Ureter (tissue), 1 donor: Measurements from ENCODE around the gene DCD. TPM values are rescaled to one million over a fixed set of nuclear protein-coding genes. Genes with fewer than 3 reads are reported as not detected.
"Not testable (repeated sequence)": the region's sequence is repeated elsewhere in the genome, so short reads cannot be mapped to it uniquely, and the experiment has no call there.

Experiments
- DNase-seq: peaks from one replicate; pipeline ENCODE4 v3.0.0-alpha.2; 2020; ENCODE audit warnings: low spot score
- total RNA-seq: library from RNA; stranded (reverse); gene quantifications from one replicate; pipeline ENCODE4 v1.2.4, GENCODE V29; 2023
- donor health status: DM: yes; HTN: yes; CAD: no.

Gene DCD, protein sequence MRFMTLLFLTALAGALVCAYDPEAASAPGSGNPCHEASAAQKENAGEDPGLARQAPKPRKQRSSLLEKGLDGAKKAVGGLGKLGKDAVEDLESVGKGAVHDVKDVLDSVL
- total RNA-seq = not detected

DNA sequence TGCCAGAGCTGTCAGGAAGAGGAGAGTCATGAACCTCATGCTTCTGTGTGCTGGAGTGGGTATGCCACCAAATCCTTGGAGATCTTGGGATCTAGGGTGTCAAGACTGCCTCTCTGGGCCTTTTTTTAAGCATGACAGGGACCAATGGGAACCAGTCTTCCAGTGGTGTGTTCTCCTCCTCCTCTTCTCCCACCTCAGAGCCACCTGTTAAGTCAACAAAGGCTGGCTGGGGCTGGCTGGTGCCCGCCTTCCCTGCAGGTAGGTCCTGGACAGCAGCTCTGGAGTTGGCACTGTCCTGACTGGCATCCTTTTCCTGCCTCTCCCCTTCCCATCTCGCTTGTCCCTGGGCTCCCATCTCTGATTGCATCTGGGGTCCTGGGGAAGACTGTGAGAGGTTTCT is at the start of gene DCD:
DCD (minus strand) TSS at position 101 of the 400 bp plus-strand sequence; CDS start at position 39, 62 bp downstream.
- DNase-seq = no peak

DNA sequence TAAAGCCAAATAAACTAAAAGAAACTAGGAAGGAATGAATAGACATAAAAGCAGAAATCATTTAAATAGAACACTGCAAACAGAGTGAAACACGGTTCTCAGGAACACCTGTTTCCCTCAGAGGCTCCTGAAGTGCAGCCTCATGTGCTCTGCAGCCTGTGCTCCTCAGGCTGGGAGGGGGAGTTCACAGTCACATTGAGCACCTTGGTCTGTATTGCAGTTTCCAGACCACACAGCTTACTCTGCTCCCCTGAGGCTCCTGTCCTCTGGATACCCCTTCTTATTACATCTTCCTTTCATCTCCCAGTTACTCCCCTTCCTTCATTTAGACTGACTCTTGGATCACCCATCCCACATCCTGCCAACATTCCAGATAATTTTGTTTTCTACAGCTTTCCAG is 49.7 kb upstream of the DCD start:
- no peak for DNase-seq

DNA sequence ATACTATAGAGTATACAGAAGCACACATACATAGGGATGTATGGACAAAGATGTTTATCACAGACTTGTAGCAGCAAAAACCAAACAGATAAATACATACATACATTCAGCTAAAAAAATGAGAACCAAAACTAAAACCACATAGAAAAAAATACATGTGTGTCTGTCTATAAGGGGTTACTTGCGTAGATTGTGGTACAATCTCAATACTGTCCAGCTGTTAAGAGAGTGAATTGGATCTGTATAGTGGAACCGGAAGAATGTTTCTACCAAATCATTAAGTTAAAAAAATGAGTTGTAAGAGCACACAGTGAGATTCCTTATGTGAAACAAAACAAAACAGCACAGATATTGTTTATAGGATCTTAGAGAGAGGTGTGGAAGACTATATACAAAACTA is 44.2 kb upstream of the DCD start:
- no peak for DNase-seq

DNA sequence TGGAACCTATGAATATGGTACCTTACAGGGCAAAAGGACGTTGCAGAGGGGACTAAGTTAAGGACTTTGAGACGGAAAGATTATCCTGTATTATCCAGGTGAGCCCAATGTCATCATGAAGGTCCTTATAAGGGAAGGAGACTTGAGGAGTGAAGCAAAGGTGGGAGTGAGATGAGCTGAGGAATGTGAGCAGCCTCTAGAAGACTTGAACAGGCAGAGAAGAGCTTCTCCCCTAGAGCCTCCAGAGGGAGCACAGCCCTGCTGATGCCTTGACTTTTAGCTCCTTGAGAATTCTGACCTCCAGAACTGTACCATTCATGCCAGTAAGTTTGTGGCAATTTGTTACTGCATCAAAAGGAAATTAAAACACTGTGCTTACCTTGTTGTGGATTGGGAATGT is 41.8 kb upstream of the DCD start:
- no peak for DNase-seq

DNA sequence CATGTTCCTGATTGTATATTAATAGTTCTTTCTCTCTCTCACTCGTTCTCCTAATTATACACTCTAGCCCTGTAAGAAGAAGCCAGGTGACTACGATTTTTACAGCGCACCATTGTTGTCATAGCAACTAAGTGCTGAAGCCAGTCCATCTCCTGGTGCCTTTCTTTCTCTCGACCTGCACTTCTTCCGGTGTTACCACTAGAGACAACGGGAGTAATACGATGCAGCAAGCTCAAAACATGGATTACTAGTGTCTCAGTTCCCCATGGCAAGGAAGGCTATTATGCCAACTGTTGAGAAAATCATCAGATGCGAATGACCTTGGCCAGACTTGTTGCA is 40.8 kb upstream of the DCD start:
- no peak for DNase-seq

DNA sequence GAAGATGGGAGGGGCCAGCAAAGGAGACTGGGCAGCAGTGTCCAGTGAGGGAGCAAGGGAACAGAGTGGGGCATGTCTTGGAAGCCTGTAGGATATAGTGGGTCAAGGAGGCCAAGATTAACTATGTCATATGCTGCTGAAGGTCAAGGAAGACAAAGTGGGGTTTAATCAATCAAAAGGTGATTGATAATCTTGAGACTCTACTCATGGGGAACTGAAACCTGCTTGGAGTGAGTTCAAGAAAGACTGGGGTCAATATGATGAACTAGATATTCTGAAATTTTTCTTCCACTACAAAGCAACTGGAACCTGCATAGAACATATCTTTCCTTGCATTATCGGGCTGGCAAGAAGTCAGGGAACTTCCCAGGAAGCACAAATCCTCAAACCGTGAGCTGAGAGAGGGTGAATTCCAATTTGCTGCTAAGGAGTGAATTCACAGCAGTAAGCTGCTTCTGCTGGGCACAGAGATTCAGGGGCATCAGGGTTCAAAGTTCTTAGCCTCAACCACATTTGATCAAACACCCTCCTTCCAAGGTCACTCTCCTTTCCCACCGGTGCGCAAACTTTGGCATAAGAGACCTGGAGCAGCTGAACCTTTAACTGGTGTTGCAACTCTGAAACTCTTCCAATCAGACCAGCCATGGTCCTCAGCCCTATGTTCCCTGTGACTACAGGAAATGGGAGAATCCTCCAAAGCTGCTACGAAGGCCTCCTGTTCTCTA is 40.3 kb upstream of the DCD start:
- DNase-seq = no peak

DNA sequence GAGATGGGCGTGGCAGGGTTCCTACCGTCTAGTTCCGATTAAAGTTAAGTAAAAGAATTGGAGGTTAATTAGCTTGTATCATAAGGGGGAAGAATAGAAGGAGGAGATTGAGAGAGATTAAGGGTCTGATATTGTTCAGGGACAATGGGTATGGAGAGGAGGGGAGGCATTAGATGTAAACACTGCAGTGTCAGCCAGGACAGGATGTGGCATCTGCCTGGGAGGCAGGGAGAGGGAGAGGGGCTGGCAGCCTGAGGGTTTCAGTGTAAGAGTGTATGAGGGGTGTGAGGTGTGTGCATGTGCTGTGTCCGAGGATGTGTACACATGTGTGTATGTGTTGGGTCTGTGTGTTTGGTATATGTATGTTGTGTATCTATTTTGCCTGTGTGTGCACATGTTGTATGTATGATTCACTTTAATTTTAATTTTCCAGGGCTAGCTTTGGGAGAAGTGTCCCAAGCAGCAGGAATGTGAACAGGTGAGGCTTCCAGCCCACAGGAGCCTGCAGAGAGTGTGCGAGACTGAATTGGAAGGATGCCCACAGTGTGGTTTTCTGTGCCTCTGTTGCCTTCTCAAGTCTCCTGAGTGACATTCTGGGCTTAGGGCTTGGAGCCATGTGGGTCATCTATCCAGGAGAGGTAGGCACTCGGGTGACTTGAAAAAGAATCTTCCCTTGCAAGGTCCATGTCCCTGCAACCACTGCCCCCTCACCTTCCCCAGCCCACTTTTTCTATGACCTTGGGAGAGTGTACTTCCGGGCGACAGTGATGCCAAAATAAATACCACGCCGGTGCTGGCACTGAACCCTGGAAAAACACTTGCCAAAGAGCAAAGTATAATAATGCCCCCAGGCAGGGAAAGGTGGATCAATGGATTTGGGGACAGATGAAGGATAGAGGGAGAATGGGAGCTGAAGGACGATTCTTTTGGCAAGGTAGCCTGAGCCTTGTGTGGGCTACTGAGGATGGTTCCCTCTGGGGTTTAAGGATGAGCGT is 36.8 kb upstream of the DCD start:
- no peak for DNase-seq

DNA sequence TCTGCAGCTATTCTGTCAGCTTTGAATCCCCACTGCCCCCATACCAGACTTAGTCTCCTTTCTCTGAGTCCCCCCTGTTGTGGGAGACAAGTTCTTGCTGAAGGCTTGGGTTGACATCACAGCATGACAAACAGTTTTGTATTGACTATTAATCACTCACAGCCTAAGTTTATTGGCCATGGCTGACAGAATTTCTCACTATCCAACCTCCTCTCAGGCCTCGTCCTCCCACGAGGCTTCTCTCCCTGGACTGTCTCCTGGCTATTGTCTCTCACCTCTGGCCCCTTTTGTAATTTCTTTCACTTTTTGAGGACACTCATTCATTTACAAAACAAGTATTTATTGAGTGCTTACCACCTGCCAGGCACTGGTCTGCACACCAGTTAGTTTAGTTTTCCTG is 35.2 kb upstream of the DCD start:
- DNase-seq = no peak

DNA sequence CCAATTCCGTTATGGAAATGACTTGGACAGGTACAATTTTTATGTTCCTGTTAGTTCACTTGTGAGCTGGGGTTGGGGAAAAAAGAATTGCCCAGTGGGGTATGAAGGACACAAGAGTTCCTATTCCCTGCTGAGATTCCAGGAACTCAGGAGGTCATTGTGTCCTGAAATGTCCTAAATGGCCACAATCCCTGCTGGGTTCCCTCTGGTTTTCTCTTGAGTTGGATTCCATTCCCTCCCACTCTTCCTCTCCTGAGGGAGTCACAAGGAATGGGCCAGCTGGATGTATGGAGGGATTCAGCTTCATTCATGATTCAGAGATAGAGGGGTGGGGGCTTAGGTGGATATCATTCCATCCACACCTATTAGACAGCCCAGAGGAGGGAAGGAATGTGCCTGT is 34.5 kb upstream of the DCD start:
- no peak for DNase-seq

DNA sequence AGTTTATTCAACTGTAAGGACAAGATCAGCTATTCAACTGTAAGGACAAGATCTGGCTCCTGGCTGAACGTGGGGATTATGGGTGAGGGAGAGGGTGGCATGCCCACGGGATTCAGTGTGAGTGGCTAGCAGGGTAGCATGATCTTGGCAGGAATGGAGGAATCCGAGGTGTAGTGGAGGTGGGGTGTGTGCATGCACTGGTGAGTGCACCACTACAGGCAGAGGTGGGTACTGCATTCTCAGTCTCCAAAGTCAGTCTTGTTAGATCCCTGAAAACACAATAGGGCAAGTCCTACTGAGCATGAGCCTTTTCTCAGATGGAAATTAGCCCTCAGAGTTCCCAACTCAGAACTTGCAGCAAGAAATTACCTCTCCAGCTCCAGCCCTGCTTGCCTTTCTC is 32.2 kb upstream of the DCD start:
- no peak for DNase-seq

DNA sequence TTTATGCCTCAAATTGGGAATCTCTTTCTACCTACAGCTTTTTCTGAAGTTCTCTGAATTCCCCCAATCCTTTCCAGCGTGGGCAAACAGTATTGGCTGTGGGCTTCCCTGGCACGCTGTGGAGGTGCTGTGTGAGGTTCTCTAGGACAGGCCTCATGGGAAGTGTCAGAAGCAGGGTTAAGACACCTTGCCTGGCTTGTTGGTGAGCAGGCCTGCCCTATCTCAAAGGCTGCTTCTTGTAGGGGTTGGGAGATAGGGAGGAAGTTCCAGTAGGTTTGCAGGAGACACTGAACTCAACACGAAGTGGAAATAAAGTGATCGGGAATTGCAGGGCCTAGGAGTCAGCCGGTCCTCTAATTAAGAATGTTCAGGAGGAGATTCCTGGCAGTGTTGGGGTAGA is 30.0 kb upstream of the DCD start:
- no peak for DNase-seq

DNA sequence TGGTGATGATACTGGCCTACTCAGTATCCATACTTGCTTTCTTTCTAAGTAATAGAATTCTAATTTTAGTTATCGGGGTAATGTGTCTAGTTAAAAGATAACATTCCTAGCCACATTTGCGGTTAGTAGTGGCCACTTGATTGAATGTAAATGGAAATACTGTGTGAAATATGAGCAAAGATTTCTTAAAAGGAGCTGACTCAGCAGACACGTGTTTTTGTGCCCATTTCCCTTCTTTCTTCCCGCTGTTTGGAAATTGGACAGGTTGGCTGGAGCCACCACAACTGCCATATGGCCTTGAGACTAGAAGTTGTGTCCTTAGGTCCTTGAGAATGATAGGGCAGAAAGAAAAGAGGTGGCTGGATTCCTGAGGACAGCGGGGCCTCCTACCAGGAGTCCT is 19.8 kb upstream of the DCD start:
- DNase-seq = no peak

DNA sequence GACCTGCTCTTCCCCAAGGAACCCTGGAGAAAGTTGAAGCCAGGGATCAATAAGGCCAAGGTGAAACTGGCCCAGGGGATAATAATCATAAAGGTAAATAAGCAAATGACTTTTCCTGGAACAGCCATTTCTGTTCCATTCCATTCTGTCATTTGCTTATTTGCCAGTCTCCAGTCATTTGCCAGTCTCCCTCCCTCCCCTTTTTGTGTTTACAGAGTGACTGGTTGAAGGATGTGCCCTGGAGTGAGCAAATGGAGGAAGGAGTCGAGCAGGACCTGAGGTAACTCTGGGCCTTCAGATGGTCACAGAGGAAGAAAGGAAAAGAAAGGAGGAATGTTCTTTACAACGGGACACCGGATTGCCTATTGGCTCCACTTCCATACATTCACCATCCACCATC is 17.8 kb upstream of the DCD start:
- DNase-seq = no peak

DNA sequence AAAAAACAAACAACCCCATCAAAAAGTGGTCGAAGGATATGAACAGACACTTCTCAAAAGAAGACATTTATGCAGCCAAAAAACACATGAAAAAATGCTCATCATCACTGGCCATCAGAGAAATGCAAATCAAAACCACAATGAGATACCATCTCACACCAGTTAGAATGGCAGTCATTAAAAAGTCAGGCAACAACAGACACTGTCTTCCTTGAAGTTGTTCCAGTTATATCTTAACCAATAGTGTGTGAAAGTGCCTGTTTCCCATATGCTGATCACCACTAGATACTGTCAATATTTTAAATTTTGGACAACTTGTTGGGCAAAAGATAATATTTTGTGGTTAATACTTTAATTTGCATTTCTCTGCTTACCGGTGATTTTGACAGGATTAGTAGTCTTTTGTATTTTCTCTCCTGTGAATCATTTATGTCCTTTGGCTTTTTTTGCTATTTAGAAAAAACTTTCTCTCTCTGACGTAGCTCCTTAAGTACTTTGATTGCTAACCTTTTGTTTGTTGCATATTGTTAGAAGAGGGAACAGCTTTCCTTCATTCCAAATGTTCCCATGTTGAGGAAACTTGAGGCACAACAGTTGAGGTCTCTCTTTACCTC is 17.0 kb upstream of the DCD start:
- not testable (repeated sequence) for DNase-seq

DNA sequence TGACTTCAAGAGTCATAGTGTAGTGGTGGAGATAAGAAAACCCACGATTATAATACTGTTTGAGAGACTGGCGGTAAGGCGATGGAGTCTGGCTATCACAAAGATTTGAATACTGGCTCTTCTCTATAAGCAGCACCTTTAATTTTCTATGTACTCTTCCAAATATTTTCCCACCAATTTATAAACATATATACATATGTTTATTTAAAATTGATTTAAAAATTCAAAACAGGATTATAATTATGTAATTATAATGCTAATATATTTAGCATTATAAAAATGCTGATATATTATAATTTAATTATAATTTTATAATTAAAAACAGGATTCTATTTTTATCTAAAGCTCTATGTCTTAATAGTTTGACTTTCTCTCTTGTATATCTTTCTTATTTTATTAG is 15.4 kb upstream of the DCD start:
- DNase-seq = no peak

DNA sequence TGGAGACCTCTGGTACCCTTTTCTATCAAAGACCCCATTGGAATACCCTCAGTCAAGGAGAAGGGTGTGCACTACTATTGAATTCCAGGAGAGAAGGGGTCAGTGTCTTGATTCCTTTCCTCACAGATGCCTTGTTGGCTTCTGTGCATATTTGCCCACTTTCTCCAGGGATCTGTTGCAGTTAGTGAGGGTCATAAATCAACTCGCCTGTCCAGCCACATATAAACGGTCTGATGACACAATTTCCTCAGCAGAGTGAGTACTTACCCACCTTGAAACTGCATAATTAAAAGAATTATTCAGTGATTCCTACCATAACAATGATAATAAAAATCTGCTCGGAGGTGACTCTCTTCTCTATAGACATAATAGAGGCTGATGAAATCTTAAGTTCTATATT is 13.9 kb upstream of the DCD start:
- no peak for DNase-seq

DNA sequence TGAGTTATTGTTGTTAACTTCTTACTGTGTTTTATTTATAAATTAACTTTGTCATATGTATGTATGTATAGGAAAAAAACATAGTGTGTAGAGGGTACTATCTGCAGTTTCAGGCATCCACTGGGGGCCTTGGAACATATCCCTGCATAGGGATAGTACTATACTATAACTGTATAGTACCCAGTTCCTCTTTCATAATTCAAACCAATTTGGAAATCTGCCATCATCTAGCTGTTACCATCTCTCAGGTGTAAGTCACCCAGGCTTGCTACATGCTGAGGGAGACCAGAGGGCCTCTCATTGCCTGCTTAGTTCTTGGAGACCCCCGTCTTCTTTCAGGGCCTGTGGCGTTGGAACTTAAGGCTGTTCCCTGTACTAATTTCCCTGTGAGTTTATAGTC is 12.9 kb upstream of the DCD start:
- no peak for DNase-seq

DNA sequence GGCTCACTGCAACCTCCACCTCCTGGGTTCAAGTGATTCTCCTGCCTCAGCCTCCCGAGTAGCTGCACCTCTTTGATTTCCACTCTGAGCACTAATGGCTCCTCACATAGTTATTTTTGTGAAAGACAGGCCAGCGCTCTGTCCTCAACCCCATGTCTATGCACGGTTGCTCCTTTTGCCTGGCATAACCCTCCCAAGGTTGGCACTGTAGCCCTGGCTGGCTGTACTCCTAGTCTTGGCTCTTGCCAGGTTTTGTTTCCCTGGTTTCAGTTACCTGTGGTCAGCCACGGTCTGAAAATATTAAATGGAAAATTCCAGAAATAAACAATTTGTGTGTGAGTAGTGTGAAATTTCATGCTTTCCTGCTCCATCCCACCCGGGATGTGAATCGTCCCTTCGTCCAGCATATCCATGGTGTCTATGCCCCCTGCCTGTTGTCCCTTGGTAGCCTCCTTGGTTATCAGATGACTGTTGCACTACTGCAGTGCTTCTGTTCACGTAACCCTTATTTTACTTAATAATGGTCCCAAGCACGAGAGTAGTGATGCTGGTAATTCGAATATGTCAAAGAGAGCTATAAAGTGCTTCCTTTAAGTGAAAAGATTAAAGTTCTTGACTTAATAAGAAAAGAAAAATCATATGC is 12.3 kb upstream of the DCD start:
- DNase-seq = no peak

DNA sequence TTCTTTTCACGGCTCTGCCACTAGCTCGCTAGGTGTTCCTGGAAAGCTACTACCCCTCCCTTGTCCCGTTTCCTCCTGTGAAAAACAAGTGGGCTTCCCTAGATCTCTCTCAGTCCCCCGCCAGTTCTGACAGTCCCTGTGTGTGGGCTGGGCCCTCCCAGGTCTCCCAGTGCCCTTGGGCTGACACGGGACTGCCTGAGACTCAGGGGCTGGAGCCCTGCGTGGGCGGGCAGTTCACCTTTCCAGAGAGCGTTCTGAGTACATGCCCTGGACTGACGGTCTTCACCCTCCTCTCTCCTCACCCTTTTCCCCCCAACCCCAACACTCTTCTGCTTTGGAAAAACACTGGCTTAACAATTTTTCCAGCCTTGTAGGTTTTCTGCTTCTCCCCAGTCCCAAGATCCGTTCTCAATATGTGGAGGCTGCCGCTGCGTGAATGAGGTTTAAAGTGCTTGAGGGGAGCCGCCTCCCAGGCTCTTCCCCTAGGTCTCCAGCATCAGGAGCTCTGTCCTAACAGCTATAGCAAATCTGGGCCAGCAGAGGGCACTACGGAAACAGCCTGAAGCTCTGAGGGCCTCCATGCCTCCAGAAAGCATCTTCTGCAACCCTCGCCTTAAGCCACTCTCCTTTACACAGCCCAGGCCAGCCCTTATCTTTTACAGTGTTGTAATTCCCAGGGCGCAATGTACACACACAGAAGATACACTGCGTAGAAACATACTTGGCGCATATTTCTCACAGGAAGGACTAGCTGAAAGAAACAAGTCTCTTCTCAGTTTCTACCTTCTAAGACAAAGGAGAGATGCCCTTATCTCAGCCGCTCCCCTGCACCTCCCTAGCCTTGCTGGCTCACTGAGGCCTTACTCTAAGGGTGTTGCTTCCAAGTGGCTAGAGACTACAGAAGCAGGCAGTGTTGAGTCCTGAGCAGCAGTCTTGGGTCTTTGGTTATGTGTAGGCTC is 10.4 kb upstream of the DCD start:
- no peak for DNase-seq

DNA sequence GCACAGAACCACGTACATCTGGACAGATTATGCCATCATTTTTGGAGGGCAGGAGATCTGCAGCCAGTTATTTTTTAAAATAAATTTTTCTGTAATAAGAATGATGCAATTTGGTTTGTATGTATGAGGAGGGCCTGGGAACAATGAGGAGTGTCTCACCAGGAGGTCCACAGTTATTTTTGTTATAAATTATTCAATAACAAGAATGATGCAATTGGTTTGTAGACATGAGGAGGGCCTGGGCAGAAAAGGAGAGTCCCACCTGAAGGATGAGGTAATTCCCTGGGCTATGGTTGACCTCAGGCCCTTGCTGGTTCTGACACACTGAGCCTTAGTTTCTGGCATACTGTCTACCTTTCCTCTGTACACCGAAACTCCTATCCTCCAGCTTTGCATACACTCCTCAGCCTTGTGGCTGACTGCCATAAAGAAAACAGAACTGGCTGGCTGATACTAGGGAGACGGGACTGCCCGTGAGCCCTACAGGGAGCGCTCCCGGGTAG is 9.0 kb upstream of the DCD start:
- no peak for DNase-seq

DNA sequence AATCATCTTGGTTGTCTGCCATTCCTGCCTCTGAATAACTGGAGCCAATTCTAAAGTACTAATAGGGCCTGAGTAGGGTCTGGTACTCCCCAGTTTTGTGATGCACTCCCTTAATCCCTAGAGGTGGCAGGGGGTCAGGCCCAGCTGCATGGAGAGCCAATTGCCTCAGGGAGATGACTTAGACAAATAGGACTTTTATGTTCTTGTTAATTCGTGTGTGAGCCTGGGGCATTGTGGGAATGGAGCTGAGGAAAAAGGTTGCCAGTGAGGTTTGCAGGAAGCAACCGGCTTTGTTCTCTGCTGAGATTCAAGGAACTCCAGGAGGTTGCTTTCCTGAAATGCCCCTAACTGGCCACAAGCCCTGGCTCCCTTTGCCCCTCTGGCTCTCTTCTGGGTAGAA is 6.8 kb upstream of the DCD start:
- no peak for DNase-seq
